ENCODE data around the gene NPHP4.

NPHP4 gene

DNA sequence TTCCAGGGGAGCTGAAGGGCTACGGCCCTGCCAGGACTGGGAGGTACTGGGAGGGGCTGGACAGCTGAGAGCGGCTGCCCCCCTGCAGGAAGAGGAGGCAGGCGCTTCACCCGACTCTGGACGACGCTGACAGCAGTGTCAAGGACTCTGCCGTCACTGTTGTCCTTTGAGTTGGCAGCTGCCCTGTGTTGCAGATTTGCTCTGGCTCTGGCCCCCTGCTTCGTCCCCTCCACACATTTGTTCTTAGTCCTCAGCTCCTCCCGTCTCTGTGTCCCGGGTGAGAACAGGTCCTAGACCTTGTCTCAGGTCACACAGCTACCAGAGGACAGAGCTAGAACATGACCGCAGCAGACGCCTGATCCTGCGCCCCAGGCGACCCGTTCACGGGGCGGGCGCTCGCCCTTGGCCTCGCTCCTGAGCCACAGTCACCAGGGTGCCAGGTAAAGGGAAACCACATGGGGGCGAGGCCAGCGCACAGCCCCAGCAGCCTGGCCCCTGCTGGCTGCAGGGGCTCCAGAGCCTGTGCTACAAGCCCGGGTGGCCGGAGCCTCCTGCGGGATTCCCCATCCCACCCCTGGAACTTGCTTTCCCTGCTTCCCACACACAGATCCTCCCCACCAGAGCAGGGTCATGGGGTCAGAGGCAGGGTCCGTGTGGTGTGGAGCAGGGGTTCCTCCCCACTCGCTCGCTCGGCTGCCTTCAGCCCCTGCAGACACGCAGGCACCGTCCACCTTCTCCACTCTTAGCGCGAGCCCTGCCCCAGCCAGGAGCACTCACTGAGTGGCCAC, 10.7 kb upstream of the NPHP4 start:
- no peak for DNase-seq

DNA sequence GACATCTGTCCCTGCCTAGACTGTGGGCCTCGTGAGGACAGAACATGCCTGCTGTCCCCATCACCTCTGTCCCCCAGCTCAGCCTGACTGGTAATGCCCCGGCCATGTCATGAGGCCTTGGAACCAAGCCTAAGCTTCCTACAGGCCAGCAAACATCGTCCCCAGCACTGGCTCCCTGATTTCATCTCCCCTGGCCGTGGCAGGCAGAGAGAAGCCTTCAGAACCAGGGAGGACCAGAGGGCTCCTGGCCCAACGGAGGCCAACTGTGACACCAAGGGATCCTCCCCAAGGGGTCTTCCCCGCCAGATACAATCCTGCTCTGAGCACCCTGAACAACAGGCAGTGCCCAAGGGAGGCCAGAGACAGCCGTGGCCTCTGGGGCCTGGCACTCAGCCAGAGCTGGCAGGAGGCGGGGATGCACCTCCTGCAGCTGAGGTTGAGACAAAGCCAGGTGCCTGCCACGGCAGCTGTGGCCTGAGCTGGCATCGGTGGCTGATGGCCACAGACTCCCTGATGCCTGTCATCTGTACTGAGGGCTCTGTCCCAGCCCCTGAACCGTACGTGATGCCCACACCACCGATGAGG, 9.9 kb upstream of the NPHP4 start:
- DNase-seq = peak; percentile 76

GRCh38 chr1:6000444-6001288, 8.4 kb upstream of the NPHP4 start:
- no peak for DNase-seq

- DNase-seq = peak; percentile 31
These were observed 7.7 kb upstream of the NPHP4 start for GRCh38 chr1:5999711-6000443.

- DNase-seq = no peak
These were observed 6.7 kb upstream of the NPHP4 start for GRCh38 chr1:5998906-5999301.

DNA sequence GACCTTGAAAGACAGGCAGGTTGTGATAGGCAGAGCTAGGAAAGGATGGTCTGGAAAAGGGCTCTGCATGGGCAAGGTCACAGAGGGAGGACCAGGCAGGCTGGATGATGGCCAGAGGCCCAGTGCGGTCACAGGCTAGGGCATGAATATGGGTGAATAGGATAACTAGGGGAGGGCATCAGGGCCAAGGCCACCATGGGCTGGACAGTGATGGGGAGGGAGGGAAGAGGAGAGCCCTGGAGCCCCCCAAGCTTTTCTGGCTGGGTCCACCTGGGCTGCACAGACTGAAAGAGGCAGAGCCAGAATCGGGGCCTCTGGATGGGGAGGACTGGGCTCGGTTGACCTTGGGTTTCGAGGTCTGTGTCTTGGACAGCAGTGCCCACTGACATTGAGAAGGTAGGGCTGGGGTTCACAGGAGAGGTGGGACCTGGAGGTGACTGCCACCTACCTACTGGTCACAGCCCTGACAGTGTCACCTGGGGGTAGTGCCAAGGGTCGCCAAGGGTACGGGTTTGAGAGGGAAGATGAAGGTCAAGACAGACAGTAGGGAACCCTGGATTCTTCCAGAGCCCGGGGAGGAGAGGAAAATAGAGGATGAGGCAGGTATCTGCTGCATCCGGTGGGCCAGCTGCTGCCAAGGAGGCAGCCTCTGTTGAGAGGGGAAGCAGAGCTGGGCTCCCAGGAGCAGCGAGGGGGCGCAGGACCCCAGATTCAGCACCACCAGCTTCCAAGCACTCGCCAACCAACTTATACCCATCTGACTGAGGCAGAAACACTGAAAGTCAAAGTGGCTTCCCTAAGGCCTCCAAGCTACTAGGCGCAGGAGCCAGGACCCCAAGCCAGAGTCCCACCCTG, 6.1 kb upstream of the NPHP4 start:
- no peak for DNase-seq

- no peak for DNase-seq
These were observed 5.1 kb upstream of the NPHP4 start for GRCh38 chr1:5997316-5997715.

- no peak for DNase-seq
These were observed 4.5 kb upstream of the NPHP4 start for GRCh38 chr1:5996641-5997270.

GRCh38 chr1:5995871-5996630, 3.8 kb upstream of the NPHP4 start:
- no peak for DNase-seq

- DNase-seq = no peak
These were observed 2.7 kb upstream of the NPHP4 start for GRCh38 chr1:5994713-5995621.

GRCh38 chr1:5993556-5994491, 1.6 kb upstream of the NPHP4 start:
- DNase-seq = peak; percentile 47

DNA sequence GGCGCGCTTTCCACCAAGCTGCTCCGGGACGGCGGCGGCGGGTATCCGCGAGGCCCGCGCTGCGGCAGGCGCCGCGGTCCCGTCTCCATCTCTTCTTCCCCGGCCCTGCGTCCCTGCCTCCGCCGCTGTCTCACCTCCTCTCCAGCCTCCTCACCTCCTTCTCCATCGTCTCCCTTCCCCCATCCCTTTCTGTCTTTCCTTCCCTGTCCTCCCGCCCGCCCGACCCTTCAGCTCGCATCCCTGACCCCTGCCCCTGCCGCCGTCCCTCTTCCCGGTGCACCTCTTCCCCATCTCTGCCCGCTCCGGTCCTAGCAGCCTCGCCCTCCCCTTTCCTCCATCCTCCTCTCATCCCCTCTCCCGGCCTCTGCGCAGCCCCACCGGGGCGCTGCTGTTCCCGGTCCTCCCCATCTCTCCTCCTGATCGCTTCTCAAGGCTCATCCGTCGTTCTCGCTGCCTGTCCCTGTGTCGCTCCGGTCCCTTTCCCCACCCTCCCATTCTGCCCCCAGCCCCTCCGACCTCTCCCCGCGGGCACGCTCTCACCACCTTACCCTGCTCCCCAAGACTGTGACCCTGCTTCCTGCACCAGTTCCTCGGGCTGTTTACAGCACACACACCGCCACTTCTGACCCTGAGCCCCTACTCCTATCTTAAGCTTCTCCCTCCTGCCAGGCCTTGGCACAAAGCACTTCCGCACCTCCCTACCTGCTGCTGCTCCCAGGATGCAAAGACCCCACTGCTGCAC, 760 bp upstream of the NPHP4 start:
- peak; percentile 78 for DNase-seq

- DNase-seq = peak; percentile 25
These were observed 722 bp downstream of the NPHP4 start for GRCh38 chr1:5991381-5992025.

DNA sequence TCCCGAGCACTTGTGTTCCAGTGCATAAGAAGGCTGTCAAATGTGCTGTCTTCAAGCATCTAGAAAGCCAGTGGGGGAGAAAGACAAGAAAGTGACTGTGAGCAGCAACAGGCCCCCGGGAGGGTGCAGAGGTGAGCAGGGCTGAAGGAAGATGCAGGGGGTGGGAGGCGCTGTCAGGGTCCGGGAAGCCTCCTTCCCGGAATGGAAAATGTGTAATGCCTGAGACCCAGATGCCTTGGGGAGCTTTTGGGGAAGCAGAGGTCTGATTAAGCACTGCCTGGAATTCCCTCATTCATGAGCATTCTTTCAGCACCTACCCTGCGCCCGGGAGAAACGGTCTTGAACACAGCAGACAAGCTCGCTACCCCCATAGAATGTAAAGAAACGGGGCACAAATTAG, 1.3 kb downstream of the NPHP4 start:
- DNase-seq = no peak

DNA sequence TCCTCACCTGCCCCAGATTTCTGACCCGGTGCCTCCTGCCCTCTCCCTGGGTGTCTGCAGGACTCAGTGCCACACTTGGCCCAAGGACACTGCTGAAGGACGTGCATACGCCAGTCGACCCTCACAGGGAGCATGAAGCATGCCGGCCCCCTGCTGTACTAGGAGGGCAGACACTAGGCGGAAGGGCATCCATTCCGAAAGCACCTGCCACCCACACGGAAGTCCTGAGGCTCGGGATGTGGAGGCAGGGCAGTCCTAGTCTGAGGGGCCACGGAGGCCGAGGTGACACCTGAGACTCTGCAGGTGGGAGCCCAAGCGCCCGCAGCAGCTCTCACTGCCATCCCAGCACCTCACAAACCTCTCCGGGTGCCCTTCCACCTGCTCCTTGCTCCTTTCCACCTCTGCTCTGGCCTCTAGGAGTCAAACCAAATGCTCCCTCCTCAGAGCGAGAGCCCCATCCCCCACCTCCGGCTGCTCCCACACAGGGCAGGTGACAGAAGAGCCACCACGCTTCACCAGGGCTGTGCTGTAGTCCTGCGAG, 2.4 kb downstream of the NPHP4 start:
- DNase-seq = no peak

GRCh38 chr1:5989286-5989605, 3.0 kb downstream of the NPHP4 start:
- no peak for DNase-seq

Measured in NCI-H2171 treated with DMSO at 0.1 percent for 48 hours (cell line).